HG03025 (cell line): ENCODE results near the gene OPCML.

ENCODE experiments used
- ATAC-seq: cut with Tn5 transposase; IDR thresholded peaks from one replicate; pipeline ENCODE4 v1.9.1; 2021; ENCODE audit warnings: mild to moderate bottlenecking, moderate library complexity; ENCODE audit not compliant: unreplicated experiment, low FRiP score

The OPCML gene

DNA sequence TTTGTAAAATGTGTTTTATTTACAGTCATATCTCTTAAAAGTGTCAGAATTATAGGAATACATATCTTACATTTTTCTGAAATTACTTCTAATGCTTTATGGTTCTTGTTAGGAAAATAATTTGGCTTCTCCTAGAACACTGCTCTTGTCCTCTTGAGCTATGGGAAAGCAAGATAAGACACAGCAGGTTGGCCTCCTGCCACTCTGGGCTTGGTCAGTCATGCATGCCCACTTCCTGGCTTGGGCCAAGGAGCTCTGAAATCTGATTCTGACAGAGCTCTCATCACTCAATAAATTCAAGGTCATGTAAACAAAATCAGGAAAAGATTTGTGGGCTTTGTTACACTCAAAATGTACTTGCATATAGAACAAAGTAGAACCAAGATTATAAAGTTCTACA, 1036.0 kb downstream of the OPCML start:
- no peak for ATAC-seq

DNA sequence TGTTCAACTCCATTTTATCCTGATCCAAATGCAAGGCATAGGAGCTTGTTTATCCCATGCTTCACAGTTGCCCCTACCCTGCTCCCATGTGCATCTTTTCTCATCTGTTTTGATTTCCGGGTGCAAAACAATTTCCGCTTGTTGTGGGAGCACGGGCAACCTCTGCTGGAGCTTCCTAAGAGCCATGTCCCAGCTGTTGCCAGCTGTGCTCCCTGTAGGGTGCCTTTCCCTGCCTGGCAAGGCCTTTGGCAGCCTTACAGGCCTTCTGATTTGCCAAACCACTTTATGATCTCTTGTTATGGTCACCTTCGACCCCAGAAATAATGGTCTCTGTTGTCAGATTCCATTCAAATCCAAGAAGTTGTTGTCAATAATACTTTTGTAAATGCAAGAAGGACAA, 1038.5 kb downstream of the OPCML start:
- ATAC-seq = no peak

DNA sequence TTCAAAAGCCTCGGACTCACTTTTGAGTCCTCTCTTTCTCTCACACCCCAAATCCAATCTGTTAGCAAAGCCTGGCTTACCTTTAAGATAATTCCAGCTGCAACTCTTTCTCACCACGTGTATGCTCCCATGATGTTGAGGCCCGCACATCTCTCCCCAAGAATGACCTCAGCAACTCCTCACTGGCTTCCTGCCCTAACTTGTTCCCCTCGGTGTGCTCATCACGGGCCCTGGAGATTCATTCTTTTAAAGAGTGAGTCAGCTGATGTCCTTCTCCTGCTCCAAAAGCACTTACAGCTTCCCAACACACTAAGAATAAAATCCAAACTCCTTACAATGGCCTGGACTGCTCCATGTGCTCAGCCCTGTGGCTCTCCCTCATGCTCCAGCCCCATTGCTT, 1041.3 kb downstream of the OPCML start:
- no peak for ATAC-seq

DNA sequence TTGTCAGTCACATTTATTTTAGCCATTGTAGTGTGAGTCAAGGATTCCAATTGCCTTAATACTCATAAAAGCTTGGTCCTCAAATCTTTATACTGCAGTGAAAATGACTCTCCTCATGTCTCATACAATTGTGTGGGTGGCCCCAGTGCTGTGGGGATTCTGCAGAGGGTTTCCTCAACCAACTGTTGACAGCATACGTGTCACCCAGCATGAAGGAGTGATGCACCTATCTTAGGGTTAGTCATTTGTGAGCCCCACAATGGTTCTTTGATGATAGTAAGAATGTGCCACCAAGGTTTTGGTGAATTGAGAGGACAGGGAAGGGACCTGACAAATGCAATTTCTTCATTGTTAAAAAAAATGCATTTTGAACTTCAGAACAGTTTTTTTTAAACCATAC, 1046.2 kb downstream of the OPCML start:
- no peak for ATAC-seq

DNA sequence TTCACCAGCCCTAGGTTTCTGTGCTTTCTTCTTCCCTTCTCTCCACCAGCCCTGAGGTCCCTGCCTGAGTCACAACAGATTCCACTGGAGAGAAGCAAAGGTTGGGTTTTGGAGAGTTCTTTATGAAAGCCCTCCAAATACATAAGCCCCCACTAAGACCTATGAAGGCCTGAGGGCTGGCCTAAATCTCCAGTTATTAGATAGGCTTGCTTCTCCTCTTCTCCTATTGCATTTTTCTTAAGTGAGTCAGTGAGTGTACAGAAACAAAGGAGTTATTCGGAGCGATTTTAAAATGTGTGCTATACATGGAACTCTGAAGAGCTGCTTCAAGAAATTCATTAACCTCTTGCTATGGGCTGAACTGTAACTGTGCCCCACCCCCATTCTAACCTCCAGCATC, 1057.3 kb downstream of the OPCML start:
- ATAC-seq = no peak

DNA sequence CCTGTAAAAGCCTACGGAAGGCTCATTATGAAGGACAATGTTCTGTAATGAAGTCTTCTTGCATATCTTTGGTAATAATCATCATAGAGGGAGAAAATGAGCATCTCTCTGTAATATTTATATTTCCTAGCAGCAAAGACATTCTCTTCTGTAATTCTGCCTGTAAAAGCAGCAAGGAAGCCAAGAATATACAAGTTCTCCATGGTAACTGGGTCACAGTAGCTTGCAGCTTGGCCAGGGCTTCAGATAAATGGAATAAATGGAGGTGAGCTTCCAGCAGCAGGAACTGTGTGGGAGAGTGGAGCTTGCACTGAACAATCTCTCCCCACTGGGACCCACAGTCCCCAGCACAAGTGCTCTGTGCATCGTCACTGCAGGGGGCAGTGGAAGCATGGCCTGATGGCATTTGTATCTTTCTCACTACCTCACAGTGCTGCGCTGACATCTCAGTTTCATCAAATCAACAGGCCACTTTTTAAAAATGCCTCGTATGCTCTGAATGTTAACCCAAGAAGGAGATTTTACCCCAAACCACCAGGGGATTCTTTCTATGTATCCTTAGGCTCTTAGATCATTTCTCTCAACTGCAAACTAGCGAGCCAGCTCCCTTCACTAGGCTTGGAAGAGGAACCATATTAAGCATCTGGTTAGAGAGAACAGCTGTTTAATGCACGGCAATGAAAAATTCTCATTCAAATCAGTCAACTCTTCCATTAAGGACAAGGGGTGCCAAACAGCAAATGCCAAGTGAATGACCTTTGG, 1059.7 kb downstream of the OPCML start:
- ATAC-seq = no peak

DNA sequence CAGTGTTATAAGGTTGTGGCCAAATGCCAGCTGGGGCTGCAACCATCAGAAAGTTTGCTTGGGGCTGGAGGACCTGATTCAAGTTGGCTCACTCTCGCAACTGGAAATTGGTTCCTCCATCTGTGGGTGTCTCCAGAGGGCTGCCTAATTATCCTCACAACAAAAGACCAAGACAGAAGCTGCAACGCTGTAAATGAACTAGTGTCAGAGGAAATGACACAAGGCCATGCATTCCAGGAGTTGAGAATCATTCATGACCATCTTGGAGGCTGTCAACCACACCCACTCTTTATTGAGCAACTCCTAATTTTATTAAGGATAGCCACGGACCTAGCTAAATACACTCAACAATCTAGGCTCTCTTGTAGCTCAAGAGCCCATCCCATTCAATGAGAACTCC, 1060.8 kb downstream of the OPCML start:
- ATAC-seq = no peak

DNA sequence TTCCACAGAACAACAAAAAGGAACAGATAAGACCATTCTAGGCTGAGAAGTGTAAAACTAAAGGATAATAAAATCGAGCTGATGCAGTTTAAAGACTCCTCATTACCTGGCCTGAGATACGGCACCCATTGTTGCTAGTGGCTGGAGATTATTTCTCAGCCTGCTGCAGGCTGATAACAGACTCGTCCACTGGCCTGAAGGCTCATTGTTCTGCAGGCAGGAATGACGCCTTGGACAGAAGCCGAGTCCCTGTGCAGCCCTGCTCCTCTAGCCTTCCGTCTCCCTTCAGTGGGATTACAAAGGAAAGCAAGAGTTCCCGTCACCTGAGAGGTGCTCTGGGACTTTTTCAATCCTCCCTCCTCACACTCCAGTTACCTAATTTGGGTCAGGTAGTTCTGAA, 1065.3 kb downstream of the OPCML start:
- no peak for ATAC-seq

DNA sequence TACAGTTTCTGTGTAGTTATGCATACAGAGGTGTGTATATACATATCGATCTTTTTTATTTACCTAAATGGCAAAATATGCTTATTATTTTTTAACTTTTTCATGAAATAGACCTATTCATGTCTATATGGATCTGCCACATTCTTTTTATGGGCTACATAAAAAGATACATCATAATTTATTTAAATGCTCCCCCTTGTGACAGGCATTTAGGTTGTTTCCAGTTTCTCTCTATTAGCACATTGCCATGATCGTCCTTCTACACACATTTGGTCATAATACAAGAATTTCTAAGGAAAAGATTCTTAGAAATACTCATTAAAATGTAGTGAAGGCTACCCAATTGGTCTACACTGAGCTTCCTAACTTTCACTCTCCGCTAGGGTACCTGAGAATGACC, 1067.4 kb downstream of the OPCML start:
- no peak for ATAC-seq

DNA sequence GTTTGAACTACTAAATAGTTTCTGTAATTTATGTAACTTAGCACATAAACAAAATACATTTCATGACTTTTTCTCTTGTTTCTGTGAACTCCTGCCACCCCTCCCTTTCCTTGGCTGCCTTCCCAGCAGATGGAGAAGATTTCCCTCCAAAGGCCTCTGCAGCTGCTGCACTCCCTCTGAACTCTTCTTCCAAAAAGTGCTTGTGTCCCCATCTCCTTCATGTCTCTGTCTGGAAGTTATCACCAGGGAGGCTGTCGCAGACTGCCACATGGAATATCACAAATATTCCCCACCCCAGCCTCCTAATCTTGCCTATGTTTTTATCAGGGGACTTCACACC, 1068.3 kb downstream of the OPCML start:
- ATAC-seq = no peak

DNA sequence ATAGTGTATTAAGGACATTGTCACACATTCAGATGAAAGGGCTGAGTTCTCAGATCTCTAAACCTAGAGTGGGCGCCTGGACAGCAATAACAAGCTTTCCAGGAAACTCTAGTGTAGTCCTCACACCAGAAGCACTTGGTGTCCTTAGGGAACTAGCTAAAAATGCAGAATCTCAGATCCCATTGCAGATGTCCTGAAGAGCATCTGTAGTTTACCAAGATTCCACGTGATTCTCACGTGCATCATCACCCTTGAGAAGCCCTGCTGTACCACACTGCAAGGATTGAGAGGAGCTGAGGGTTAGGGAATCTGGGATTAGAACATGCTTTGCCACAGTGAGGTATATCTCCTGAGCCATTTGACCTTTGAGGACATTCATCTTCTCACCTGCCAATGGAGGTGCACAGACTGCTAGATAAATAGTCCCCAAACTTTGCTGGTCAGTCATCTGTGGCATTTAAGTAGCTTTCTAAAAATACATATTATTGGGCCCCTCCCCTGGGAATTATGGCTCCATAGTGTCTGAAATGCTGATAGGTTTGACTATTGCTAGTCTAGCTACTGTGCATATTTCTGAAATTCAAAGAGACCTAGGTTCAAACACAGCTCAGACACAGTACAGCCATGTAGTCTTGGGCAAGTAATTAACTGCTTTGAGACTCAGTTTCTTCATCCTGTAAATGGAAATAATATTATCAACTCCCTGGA, 1068.9 kb downstream of the OPCML start:
- ATAC-seq = no peak

DNA sequence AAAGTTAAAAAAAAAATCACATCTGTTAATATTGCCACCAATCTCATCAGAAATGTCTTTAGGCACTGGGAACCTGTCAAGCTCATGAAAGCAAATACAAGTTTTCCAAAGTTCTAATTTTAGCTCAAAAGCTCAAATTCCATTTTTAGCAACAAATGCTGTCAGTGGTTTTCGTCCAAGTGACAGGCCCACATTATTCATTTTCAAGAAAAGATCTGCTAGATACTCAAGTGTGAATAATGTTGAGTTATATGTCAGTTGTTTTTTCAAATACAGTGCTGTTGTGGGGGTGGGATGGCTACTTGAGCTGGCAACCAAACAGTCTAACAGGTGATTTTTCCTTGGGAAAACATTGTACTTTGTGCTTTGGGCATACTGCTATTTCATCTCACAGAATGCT, 1072.6 kb downstream of the OPCML start:
- no peak for ATAC-seq

DNA sequence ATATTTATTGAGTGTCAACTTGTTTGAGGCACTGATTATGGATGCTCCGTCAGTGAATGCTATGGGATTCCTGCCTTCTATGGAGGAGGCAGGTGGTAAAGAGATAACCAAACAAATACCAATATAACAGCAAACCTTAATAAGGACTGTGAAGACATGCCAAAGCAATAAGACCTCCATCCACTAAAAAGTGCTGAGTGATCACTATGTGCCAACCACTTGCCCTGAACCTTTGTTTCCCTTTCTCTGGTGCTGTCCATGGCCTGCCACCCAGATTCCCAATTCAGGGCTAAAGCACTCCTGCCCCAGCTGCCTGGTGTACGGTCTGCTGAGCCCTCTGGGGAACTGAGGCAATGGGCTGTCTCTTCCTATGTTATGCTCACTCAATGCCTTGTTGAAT, 1074.9 kb downstream of the OPCML start:
- ATAC-seq = no peak

DNA sequence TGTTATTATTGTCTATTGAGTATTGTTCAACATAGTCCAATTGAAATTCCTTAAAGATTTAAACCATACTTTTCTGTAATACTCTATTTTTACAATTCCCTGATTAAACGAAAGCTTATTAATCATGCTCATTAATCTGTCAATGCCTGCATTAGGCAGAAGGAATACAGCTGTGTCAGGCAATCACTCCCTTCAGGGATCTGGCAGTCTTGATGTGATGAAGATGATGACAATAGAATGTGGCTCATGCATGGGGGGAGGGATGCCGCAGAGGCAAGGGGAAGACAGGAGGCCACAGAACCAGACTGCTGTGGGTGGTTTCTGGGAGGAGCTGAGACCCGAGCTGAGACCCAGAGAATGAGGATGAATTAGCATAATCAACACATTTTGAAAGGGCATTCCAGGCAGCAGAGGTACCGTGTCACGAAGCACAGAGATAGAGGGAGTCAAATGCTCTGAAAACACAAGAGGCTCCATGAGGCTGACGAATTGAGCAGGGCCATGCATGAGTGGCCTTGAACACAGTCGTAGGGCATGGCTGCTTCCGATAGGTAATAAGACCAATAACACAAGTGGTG, 1075.5 kb downstream of the OPCML start:
- ATAC-seq = no peak

DNA sequence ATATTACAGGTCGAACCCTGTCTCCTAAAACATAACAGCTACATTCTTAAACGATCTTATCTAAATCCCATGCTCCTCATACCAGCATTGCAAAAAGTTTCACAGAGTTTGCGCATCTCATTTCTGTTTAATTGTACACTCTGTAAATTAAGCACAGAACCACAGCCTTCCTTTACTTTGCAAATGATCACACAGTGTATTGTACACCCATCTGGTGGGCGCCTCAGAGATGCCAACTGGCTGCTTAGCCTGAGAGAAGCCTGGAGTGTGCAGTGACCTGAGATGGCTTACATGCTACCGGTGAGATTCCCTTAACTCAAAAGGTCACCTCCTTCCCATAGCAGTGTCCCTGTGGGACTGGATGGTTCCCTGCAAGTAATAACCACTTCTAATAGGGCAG, 1077.3 kb downstream of the OPCML start:
- no peak for ATAC-seq

DNA sequence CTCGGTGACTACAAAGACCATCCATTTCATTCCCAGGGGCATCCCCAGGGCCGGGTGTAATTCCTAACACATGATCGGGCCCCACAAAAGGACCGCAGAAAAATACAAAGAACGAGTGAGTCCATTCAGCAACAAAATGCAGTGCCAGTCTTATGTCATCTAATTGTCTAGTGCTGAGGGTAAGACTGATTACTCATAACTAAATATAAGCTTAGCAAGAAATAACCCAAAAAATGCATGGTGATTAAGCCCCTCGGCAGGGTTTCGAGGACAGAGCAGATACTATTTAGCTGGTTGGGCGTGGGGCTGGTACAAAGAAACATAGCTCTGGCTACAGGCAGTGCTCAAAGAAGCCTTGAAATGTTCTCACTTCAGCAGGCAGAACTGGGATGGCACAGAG, 1078.9 kb downstream of the OPCML start:
- ATAC-seq = no peak

DNA sequence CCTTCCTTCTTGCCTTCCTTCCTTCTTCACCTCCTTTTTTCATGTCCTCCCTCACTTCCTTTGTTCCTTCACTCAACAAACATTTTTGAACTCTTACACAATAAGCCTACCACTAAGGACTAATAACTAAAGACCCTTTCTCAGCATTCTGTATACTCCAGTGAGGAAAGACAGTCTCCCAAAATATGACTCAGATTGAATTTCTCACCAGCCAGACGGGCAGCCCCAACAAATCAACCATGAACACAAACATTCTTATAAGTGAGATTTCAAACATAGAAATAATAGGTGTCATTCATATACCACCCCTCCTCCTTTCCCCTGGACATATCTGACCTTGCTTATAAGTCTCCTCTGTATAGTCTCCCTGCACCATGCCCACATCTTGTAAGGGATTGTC, 1079.7 kb downstream of the OPCML start:
- ATAC-seq = no peak

DNA sequence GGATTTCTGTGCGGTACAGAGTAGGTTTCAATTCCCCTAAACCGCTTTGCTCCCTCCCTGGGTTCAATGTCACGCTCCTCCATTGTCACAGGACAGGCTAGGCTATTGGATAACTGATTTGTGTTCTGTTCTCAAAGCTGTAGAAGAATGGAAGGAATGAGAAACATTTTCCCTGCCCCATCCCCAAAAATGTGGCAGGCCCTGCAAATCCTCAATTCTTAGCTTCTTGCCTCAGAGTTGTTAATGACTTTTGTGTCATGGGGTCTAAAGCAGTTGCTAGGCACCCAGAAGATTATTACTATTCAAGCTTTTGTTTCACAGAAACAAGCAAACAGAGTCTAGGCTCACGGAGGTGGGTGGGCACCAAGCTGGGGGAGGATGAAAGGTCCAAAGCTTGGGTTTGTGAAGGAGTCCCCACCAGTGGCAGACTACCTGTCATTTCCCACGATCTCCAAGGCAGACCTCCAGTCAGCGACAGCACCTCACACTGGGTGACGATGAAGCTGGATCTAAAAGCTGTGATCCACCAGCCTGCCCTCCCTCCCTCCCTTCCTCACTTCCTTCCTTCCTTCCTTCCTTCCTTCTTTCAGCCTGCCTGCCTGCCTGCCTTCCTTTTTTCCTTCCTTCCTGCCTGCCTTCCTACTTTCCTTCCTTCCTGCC, 1080.2 kb downstream of the OPCML start:
- ATAC-seq = no peak

DNA sequence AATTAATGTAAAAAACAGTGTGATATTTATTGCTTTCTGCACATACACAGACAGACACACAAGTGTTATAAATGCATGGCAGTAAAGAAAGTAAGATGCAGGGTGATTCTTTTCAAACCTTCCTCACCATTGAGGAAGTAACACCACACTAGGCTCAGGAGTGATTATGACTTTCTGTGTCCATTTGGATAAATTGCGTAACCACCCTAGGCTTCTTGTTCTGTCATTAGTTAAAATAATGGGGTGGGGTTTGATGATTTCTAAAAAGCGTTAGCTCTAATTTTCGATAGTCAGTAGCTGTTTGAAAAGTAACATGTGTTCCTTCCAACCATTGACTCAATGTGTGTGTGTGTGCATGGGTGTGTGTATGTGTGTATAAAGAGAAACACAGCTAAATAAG, 1081.7 kb downstream of the OPCML start:
- ATAC-seq = no peak

DNA sequence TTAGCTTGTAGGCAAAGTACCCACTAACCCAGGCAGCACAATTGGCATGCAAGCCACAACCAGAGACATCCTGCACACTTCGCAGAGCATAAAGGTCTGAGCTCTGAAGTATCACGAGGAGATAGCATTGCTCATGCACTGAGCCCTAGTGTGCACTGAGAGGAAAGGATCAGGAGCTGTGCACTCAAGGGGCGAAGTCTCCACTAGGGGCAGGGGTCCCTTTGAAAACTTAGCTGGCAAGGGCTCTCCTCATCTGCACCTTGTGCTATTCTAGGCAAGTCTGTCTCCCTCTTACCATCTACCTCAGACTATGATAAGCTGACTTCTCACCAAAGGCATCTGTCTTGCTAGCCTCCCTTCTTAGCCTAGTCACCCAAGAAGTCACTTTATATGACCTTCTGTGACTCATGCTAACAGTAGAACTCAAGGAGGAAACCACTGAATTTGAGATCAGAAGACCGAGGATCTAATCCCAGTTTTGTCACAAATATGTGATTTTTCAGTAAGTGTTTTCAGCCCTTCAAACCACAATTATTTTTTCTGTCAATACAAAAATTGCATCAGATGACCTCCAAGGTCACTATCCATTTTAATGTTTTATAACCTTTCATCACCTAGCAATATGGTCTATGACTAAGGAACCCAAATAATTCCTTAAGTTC, 1083.8 kb downstream of the OPCML start:
- no peak for ATAC-seq

DNA sequence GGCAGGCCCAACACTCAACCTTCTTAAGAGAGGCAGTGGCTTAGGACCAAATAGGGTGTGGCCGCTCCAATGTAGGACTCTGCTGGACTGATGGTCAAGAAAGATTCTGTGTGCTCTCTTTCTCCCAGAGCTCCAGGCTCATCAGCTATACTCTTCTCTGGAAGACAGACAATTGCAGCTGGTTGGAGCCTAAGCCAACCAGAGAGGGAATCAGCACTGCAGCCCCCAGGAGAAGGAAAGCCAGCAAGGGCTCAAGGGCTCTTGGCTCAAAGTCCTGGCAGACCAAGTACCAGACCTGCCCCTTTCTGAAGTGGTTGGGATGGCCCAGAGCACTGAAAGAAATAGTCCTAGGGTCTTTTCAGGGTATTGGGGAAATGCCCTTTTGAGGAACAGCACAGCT, 1084.5 kb downstream of the OPCML start:
- no peak for ATAC-seq
